ENCODE data around the gene FUBP3. TPM values are rescaled to one million over a fixed set of nuclear protein-coding genes. Genes with fewer than 3 reads are reported as not detected.

Gene FUBP3
- total RNA-seq, 1 experiment from 2014 or later: 73.7 TPM

DNA sequence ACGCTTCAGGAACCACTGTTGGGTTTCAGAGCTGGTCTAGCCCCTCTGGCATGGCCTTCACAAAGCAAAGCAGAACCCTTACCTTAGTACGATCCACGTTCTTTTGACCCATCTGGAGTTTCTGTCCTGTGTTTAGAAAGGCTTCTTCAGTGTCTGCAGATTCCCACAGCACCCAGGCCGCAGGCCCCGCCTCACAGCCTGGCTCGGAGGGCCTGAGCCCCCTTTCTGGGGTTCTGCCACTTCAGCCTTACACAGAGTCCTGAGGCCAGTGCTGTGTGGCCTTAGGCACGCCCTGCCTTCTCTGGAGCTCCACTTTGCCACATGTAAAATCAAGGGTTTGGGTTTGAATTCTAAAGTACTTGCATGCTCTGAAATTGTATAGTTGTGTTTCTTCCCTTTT is 53.5 kb downstream of the FUBP3 start:
- DNase-seq (ENCODE audit: low read depth, low spot score) (no peak), ATAC-seq (no peak)
- H3K79me2 ChIP-seq (ENCODE audit: insufficient read depth, low read length): peaks cover 4% of the 10 kb centered on the region; the same call in 1 of the 2 replicates
- H3K36me3 ChIP-seq (ENCODE audit: control insufficient read depth in 1 of 2, insufficient read depth in 2 of 2, low read length in 2 of 2): peaks cover 23 to 30% of the 10 kb centered on the region in 2 experiments; a peak in 3 of 4 replicates
- no peaks in the 10 kb centered on the region for H3K27me3 ChIP-seq (ENCODE audit: insufficient read depth, low read length)
- intact Hi-C loops (cut with micrococcal nuclease): no loop called here
- no peak overlapping the region for H2AFZ ChIP-seq (ENCODE audit: low read depth, low read length, poor library complexity, severe bottlenecking)
- H3K9me2 ChIP-seq (ENCODE audit: insufficient read depth): no peaks in the 10 kb centered on the region
- H3K4me2 ChIP-seq (ENCODE audit: low read length): no peak overlapping the region
- H3K4me3 ChIP-seq (replicated peaks in 1 of 2; ENCODE audit: low read depth in 1 of 2, low read length in 2 of 2): no peak overlapping the region
- no peaks in the 10 kb centered on the region for H3K9me3 ChIP-seq (ENCODE audit: control insufficient read depth in 1 of 2, insufficient read depth in 1 of 2, low read depth in 1 of 2, low read length in 2 of 2)
- no peaks in the 10 kb centered on the region for H3K4me1 ChIP-seq (ENCODE audit: control insufficient read depth in 1 of 2, insufficient read depth in 2 of 2, low read length in 2 of 2)
- H3K27ac ChIP-seq (ENCODE audit: low read depth, low read length): no peak overlapping the region
- no peaks in the 10 kb centered on the region for H4K20me1 ChIP-seq (ENCODE audit: insufficient read depth)
- RAD21 ChIA-PET (ENCODE audit: low non-redundant PET in 1 of 2, low total read pairs in 2 of 2, uncharacterized antibody in 2 of 2, unreplicated experiment in 2 of 2): no interaction called here
- TF ChIP-seq YY1 (IDR thresholded peaks at IDR 0.05; ENCODE audit: extremely low read depth, insufficient replicate concordance, low read depth, low read length) (no peak), TCF7L2 (IDR thresholded peaks at IDR 0.05; ENCODE audit: borderline replicate concordance, extremely low read depth, insufficient read depth, insufficient read length) (no peak), EZH2 (IDR thresholded peaks at IDR 0.05) (no peak), ZBTB33 (IDR thresholded peaks at IDR 0.05; ENCODE audit: extremely low read depth, insufficient replicate concordance, low read length) (no peak), REST (IDR thresholded peaks at IDR 0.05; ENCODE audit: low read depth) (no peak), RAD21 (IDR thresholded peaks at IDR 0.05; ENCODE audit: low read depth) (no peak)
- TF ChIP-seq, protein P1, sequence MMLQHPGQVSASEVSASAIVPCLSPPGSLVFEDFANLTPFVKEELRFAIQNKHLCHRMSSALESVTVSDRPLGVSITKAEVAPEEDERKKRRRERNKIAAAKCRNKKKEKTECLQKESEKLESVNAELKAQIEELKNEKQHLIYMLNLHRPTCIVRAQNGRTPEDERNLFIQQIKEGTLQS (IDR thresholded peaks at IDR 0.05): no peak
- TF ChIP-seq, protein P2, sequence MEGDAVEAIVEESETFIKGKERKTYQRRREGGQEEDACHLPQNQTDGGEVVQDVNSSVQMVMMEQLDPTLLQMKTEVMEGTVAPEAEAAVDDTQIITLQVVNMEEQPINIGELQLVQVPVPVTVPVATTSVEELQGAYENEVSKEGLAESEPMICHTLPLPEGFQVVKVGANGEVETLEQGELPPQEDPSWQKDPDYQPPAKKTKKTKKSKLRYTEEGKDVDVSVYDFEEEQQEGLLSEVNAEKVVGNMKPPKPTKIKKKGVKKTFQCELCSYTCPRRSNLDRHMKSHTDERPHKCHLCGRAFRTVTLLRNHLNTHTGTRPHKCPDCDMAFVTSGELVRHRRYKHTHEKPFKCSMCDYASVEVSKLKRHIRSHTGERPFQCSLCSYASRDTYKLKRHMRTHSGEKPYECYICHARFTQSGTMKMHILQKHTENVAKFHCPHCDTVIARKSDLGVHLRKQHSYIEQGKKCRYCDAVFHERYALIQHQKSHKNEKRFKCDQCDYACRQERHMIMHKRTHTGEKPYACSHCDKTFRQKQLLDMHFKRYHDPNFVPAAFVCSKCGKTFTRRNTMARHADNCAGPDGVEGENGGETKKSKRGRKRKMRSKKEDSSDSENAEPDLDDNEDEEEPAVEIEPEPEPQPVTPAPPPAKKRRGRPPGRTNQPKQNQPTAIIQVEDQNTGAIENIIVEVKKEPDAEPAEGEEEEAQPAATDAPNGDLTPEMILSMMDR (IDR thresholded peaks at IDR 0.05 in 2 of 3, conservative IDR thresholded peaks at IDR 0.05 in 1 of 3; ENCODE audit: borderline replicate concordance in 1 of 3, insufficient read depth in 1 of 3, low read depth in 2 of 3, low read length in 2 of 3): no peak
- no peak overlapping the region for H3K9ac ChIP-seq (ENCODE audit: low read length)
- CTCF ChIA-PET: no interaction called here
- no TSS peak for BruUV-seq (replicated peaks)
- POLR2A ChIA-PET: no interaction called here

Data from HCT116 (cell line).